Colonic mucosa (tissue), 4 donors: ENCODE measurements around the gene PLTP. TPM values are rescaled to one million over a fixed set of nuclear protein-coding genes. Genes with fewer than 3 reads are reported as not detected.

ENCODE experiments used
- DNase-seq: peaks from one replicate; pipeline ENCODE4 v3.0.0-alpha.2; 2020
- H3K27ac ChIP-seq: fragments of 200-600 bp; one replicate; pipeline ENCODE4 v1.8.0; 2021
- H3K27me3 ChIP-seq: fragments of 200-600 bp; one replicate; pipeline ENCODE4 v1.8.0; 2021
- H3K36me3 ChIP-seq: fragments of 200-600 bp; one replicate; pipeline ENCODE4 v1.8.0; 2021
- H3K4me1 ChIP-seq: fragments of 200-600 bp; one replicate; pipeline ENCODE4 v1.8.0; 2021; ENCODE audit warnings: mild to moderate bottlenecking
- H3K4me3 ChIP-seq: fragments of 200-600 bp; one replicate; pipeline ENCODE4 v1.8.0; 2021
- H3K9ac ChIP-seq, 2 donors: one replicate each; pipeline ENCODE4 v1.7.0; 2013; ENCODE audit warnings: control low read depth in 2 of 2, low read depth in 2 of 2, low read length in 2 of 2
- H3K9me3 ChIP-seq: fragments of 200-600 bp; one replicate; pipeline ENCODE4 v1.8.0; 2021
- CTCF ChIP-seq: fragments of 200-600 bp; IDR thresholded peaks from one replicate; pipeline ENCODE4 v1.8.0; 2022; ENCODE audit warnings: antibody characterized with exemption, mild to moderate bottlenecking
- intact Hi-C: fragments of 100-400 bp; cut with DNase I; formaldehyde crosslinking; loops from one replicate; pipeline ENCODE4 v1.14.1; 2022
- total RNA-seq, 2 donors: library from RNA; stranded (reverse); fragmentation: NEBNext Ultra II Directional in 1 of 2; extraction: Animal tissue kit (Norgen Biotek cat#: 25700) in 1 of 2; gene quantifications; one replicate each; pipeline ENCODE4 v1.2.1, GENCODE V29; 2021
- donor health status: healthy.
- donor health status: DM: no; HTN: no; CAD: no.
- donor health status: DM: no; HTN: no; CAD: no.

The PLTP gene
- total RNA-seq, 2 donors from 2014 or later, result 17.4 to 36.2 TPM

- no peak for DNase-seq
- Histone ChIP-seq H3K4me3 (no peak overlapping the region), H3K9ac (no peak overlapping the region), H3K36me3 (peaks cover 16% of the 10 kb centered on the region), H3K27ac (no peak overlapping the region), H3K27me3 (no peaks in the 10 kb centered on the region), H3K9me3 (no peaks in the 10 kb centered on the region), H3K4me1 (no peaks in the 10 kb centered on the region)
- no peak for TF ChIP-seq CTCF
- intact Hi-C loops, result no loop called here
These were observed 38.3 kb upstream of the PLTP start for GRCh38 chr20:45950330-45950646.

- no peak overlapping the region for H3K4me3 ChIP-seq
- no peak for DNase-seq
- H3K9ac ChIP-seq, result no peak overlapping the region
- H3K36me3 ChIP-seq, result peaks cover 16% of the 10 kb centered on the region
- TF ChIP-seq CTCF, result no peak
- no peaks in the 10 kb centered on the region for H3K9me3 ChIP-seq
- intact Hi-C loops, result no loop called here
- H3K27ac ChIP-seq, result no peak overlapping the region
- H3K4me1 ChIP-seq, result no peaks in the 10 kb centered on the region
- no peaks in the 10 kb centered on the region for H3K27me3 ChIP-seq
These were observed 37.8 kb upstream of the PLTP start for GRCh38 chr20:45949542-45950329.

DNA sequence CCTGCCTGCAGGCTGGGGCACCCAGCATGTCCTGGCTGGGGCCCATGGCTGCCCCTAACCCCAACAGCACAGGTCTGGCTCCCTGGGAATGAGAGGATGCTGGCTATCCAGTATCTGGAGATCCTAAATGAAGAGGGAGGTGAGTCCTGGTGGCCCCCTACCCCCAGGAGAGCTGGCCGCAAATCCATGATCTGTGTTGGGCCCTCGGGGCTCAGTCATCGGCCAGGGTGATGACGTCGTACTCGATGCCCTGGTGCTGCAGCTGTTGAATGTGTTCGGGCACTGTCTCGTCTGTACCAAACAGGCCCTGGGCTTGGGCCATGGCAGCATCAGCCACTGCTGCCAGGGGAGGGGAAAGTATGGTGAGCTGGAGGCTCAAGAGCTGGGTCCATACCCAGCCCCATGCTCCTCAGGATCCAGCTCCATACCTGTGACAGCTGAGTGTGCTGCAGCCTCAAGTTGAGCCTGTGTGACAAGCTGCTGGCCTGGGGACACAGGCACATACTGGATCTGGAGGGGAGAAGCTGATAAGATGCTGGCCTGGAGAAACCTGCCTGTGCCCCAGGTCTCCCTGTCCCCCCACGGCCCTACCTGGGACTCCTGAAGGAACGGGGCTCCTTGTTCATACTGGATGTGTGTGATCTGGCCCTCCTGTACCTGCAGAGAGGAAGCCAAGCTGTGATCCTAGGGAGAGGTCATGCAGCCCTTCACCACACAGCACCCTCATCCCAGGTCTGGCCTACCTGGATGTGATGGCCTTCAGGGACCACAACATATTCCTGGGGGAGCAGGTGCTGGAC is 37.0 kb upstream of the PLTP start:
- peaks cover 16% of the 10 kb centered on the region for H3K36me3 ChIP-seq
- intact Hi-C loops, result no loop called here
- DNase-seq, result no peak
- H3K27me3 ChIP-seq, result no peaks in the 10 kb centered on the region
- TF ChIP-seq CTCF, result no peak
- no peak overlapping the region for H3K9ac ChIP-seq
- H3K27ac ChIP-seq, result no peak overlapping the region
- H3K4me3 ChIP-seq, result no peak overlapping the region
- no peaks in the 10 kb centered on the region for H3K4me1 ChIP-seq
- no peaks in the 10 kb centered on the region for H3K9me3 ChIP-seq

GRCh38 chr20:45948261-45948733 is 36.3 kb upstream of the PLTP start:
- intact Hi-C loops, result no loop called here
- TF ChIP-seq CTCF, result no peak
- no peak overlapping the region for H3K27ac ChIP-seq
- no peak overlapping the region for H3K9ac ChIP-seq
- no peak overlapping the region for H3K4me3 ChIP-seq
- H3K36me3 ChIP-seq, result peaks cover 21% of the 10 kb centered on the region
- H3K4me1 ChIP-seq, result no peaks in the 10 kb centered on the region
- no peak for DNase-seq
- H3K27me3 ChIP-seq, result no peaks in the 10 kb centered on the region
- no peaks in the 10 kb centered on the region for H3K9me3 ChIP-seq

- no peak for TF ChIP-seq CTCF
- Histone ChIP-seq H3K9ac (no peak overlapping the region), H3K4me3 (no peak overlapping the region), H3K27ac (no peak overlapping the region), H3K36me3 (peaks cover 21% of the 10 kb centered on the region), H3K27me3 (no peaks in the 10 kb centered on the region), H3K9me3 (no peaks in the 10 kb centered on the region), H3K4me1 (no peaks in the 10 kb centered on the region)
- intact Hi-C loops, result no loop called here
- no peak for DNase-seq
These were observed 35.3 kb upstream of the PLTP start for GRCh38 chr20:45947110-45947866.
